Kidney (tissue), 14 donors: ENCODE measurements around the gene COL6A1. TPM values are rescaled to one million over a fixed set of nuclear protein-coding genes. Genes with fewer than 3 reads are reported as not detected.
A peak's percentile ranks its signal among the peaks of the same experiment; 100 is the strongest.

ENCODE experiments used
- DNase-seq, 5 donors: peaks; one replicate each; pipeline ENCODE4 v3.0.0-alpha.2; 2013 to 2020
- FAIRE-seq: peaks from 2 replicates; lab custom pipeline; 2012; peaks lifted over from hg19 to GRCh38; lab: Jason Lieb, UNC
- H3K27ac ChIP-seq, 2 donors: one replicate each; pipeline ENCODE4 v1.7.0; 2013; ENCODE audit warnings: low read depth in 2 of 2, low read length in 2 of 2, inconsistent platforms in 1 of 2
- H3K27me3 ChIP-seq: one replicate; pipeline ENCODE4 v1.7.1; 2013; ENCODE audit warnings: low read length, inconsistent platforms; ENCODE audit not compliant: control insufficient read depth, insufficient read depth
- H3K36me3 ChIP-seq, 3 donors: one replicate each; pipeline versions ENCODE4 v1.7.0 to v1.7.1; 2013; ENCODE audit warnings: low read length in 3 of 3, control low read depth in 1 of 3, inconsistent platforms in 1 of 3; ENCODE audit not compliant: insufficient read depth in 3 of 3, control insufficient read depth in 2 of 3
- H3K4me1 ChIP-seq, 3 donors: one replicate each; pipeline versions ENCODE4 v1.7.0 to v1.7.1; 2013; ENCODE audit warnings: low read length in 3 of 3, inconsistent platforms in 1 of 3, low read depth in 1 of 3; ENCODE audit not compliant: control insufficient read depth in 2 of 3, insufficient read depth in 2 of 3
- H3K4me3 ChIP-seq, 3 donors: one replicate each; pipeline versions ENCODE4 v1.7.0 to v1.8.1; 2013; ENCODE audit warnings: low read length in 3 of 3, control low read depth in 1 of 3, inconsistent platforms in 1 of 3
- H3K9ac ChIP-seq, 3 donors: one replicate each; pipeline versions ENCODE4 v1.7.0 to v1.7.1; 2013; ENCODE audit warnings: low read length in 3 of 3, control low read depth in 1 of 3, inconsistent platforms in 1 of 3
- H3K9me3 ChIP-seq, 3 donors: one replicate each; pipeline versions ENCODE4 v1.7.0 to v1.7.1; 2013; ENCODE audit warnings: low read length in 3 of 3, control low read depth in 1 of 3, inconsistent platforms in 1 of 3; ENCODE audit not compliant: control insufficient read depth in 2 of 3, insufficient read depth in 1 of 3
- intact Hi-C: fragments of 100-400 bp; cut with DNase I; formaldehyde crosslinking; loops from one replicate; pipeline ENCODE4 v1.11.1; 2022
- polyA plus RNA-seq: library from polyadenylated mRNA; stranded (reverse); fragments of 350-450 nt; fragmentation: Illumina TruSeq; extraction: RNeasy Lipid Tissue Mini Kit (QIAGEN cat#74804); gene quantifications from one replicate; pipeline ENCODE4 v1.2.3, GENCODE V29; 2014; ENCODE audit warnings: low read depth, low replicate concordance; ENCODE audit not compliant: insufficient read depth
- total RNA-seq: library from RNA; stranded (reverse); fragmentation: NEBNext Ultra II Directional; extraction: Animal tissue kit (Norgen Biotek cat#: 25700); gene quantifications from one replicate; pipeline ENCODE4 v1.2.1, GENCODE V29; 2021
- TF ChIP-seq, protein P1 (sequence below): IDR thresholded peaks from 3 replicates; pipeline ENCODE4 v1.5.1; 2012; ENCODE audit warnings: mild to moderate bottlenecking, moderate library complexity, borderline replicate concordance; ENCODE audit not compliant: insufficient read depth; ENCODE audit errors: extremely low read depth
- donor health status: control.
- donor health status: control.
- donor health status: control.
- donor health status: control.
- donor health status: control.
- donor health status: DM: yes; HTN: yes; CAD: no.
- donor health status: Normal renal cell carcinoma (clear cell type).

The COL6A1 gene
- total and polyA plus RNA-seq, 2 donors from 2014 or later, result 112 to 127 TPM

DNA sequence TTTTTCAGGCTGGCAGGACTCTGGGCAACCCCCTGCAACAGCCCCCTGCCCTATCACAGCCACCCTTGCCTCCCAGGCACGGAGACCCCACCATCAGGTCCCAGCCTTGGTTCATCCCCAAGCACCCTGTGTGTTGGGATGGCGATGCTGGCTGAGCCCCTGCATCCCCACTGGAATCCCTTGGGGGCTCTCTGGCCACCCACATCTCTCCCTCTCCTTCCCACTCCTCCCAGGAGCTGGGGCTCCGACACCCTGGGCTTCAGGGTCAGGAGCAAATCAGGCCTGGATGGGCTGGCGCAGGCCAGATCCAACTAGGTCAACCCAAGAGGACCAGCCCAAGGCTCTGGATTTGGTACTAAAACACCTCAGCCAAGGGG is 25.9 kb downstream of the COL6A1 start:
- TF ChIP-seq, protein P1, sequence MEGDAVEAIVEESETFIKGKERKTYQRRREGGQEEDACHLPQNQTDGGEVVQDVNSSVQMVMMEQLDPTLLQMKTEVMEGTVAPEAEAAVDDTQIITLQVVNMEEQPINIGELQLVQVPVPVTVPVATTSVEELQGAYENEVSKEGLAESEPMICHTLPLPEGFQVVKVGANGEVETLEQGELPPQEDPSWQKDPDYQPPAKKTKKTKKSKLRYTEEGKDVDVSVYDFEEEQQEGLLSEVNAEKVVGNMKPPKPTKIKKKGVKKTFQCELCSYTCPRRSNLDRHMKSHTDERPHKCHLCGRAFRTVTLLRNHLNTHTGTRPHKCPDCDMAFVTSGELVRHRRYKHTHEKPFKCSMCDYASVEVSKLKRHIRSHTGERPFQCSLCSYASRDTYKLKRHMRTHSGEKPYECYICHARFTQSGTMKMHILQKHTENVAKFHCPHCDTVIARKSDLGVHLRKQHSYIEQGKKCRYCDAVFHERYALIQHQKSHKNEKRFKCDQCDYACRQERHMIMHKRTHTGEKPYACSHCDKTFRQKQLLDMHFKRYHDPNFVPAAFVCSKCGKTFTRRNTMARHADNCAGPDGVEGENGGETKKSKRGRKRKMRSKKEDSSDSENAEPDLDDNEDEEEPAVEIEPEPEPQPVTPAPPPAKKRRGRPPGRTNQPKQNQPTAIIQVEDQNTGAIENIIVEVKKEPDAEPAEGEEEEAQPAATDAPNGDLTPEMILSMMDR, result no peak
- intact Hi-C loops, result no loop called here
- H3K27me3 ChIP-seq, result no peaks in the 10 kb centered on the region
- H3K36me3 ChIP-seq, result no peaks in the 10 kb centered on the region
- H3K4me3 ChIP-seq, result no peak overlapping the region
- FAIRE-seq (no peak), DNase-seq (peak in 1 of 5 donors; percentile 7)
- H3K9ac ChIP-seq, result no peak overlapping the region
- H3K27ac ChIP-seq, result no peak overlapping the region
- H3K9me3 ChIP-seq, result no peaks in the 10 kb centered on the region
- H3K4me1 ChIP-seq, result no peaks in the 10 kb centered on the region

DNA sequence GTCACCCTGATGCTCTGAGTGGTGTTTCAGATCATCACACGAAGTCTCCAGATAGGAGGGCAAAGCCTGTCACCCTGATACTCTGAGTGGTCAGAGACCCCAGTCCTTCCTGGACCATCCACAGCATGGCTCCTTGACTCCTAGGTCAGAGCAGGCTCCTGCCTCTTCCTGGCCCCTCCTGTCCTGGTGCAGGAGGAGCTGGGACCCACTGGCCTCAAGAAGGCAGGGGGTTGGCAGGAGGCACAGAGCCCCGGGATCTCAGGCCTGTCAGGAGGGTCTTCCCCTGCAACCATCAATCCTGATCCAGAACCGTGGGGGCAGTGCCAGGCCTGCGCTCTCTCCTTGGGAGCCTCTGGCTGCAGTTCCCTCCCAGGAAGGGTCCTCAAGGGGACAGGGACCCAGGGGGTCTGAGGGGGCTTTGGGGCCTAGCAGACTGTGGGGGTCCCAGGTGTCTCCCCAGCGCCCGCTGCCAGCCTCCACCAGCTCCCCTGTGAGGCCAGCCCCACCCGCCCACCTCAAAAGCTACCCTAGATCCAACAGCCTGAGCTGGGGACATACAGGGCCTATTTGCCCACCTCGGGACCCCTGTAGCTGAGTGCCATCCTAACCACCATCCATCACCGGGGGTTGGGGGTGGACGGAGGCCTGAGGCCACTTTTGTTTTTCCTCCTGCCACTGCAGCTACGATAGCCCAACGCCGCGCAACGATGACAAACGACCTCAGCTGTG is 27.5 kb downstream of the COL6A1 start:
- no peaks in the 10 kb centered on the region for H3K27me3 ChIP-seq
- no peak overlapping the region for H3K4me3 ChIP-seq
- FAIRE-seq (no peak), DNase-seq (peak in 3 of 5 donors; percentile 12 to 38 (median 32))
- TF ChIP-seq, protein P1, result no peak
- H3K9ac ChIP-seq, result no peak overlapping the region
- H3K27ac ChIP-seq, result no peak overlapping the region
- intact Hi-C loops, result no loop called here
- H3K36me3 ChIP-seq, result no peaks in the 10 kb centered on the region
- H3K4me1 ChIP-seq, result no peaks in the 10 kb centered on the region
- H3K9me3 ChIP-seq, result no peaks in the 10 kb centered on the region

DNA sequence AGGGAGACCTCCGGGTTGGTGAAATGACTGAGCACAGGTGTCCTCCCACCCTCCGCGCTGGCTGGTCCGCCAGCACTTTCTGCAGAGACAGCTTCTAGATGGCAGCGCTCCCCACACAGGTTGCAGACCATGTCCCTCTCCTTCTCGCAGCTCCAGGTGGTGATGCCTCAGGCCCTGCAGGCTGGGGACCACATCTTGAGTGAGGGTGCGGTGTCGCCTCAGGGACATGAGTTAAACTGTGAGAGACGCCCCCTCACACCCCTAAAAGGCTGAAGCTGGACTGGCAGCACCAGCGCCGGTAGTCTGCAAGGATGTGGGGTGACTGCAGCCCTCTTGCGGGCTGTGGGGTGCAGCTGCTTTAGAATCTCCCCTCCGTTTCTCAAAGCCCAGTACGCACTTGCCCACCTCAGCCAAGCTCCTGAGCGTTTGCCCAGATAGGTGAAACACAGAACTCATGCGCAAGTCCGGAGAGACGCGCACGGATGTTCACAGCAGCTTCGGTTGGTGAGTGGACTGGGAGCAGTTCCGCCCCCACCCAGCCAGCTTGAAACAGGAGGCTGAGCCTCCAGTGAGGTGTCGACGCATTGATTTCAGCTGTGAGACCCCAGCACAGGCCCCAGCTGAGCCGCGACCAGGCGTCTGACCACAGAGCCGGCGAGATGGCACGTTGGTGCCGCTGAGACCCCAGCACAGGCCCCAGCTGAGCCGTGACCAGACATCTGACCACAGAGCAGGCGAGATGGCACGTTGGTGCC is 28.6 kb downstream of the COL6A1 start:
- intact Hi-C loops, result no loop called here
- no peaks in the 10 kb centered on the region for H3K4me1 ChIP-seq
- DNase-seq (peak in 2 of 5 donors; percentile 11 to 42), FAIRE-seq (no peak)
- no peak overlapping the region for H3K4me3 ChIP-seq
- H3K27me3 ChIP-seq, result no peaks in the 10 kb centered on the region
- H3K36me3 ChIP-seq, result no peaks in the 10 kb centered on the region
- H3K9ac ChIP-seq, result no peak overlapping the region
- TF ChIP-seq, protein P1, result no peak
- H3K27ac ChIP-seq, result no peak overlapping the region
- no peaks in the 10 kb centered on the region for H3K9me3 ChIP-seq
